Panc1 (cell line): Measurements from ENCODE around the gene BYSL. TPM values are rescaled to one million over a fixed set of nuclear protein-coding genes. Genes with fewer than 3 reads are reported as not detected.

Experiments used
- ATAC-seq: fragments of 200-7000 bp; cut with Tn5 transposase; 2 replicates; pipeline ENCODE4 v1.9.1; 2020; ENCODE audit warnings: mild to moderate bottlenecking, moderate library complexity
- BruUV-seq: library from RNA; stranded (reverse); fragments of 400-500 nt; replicated peaks from 2 replicates; lab custom pipeline; 2021; lab: Mats Ljungman, UMichigan
- CTCF ChIA-PET: fragments of 300-600 bp; sonication (Branson Sonifier 250); formaldehyde crosslinking; loops from one replicate; lab custom pipeline; 2022; ENCODE audit warnings: antibody characterized with exemption; lab: Charles Lee
- POLR2A ChIA-PET: fragments of 300-600 bp; sonication (Branson Sonifier 250); formaldehyde crosslinking; loops from one replicate; lab custom pipeline; 2022; ENCODE audit warnings: antibody characterized with exemption; lab: Charles Lee
- DNase-seq: peaks from one replicate; pipeline ENCODE4 v3.0.0-alpha.2; 2010; ENCODE audit warnings: low read depth, low spot score
- H3K27ac ChIP-seq: 2 replicates; pipeline ENCODE4 v1.5.1; 2011; ENCODE audit warnings: mild to moderate bottlenecking, low read length, inconsistent platforms
- H3K27me3 ChIP-seq: fragments of 200-500 bp; sonication (Bioruptor generic); 2 replicates; pipeline ENCODE4 v1.6.0; 2014; ENCODE audit warnings: low read length, inconsistent platforms; ENCODE audit not compliant: control insufficient read depth, insufficient read depth
- H3K36me3 ChIP-seq: fragments of 200-500 bp; sonication (Bioruptor generic); 2 replicates; pipeline ENCODE4 v1.5.1; 2014; ENCODE audit warnings: inconsistent platforms, mild to moderate bottlenecking, low read length, moderate library complexity; ENCODE audit not compliant: control insufficient read depth, insufficient read depth
- H3K4me1 ChIP-seq: 2 replicates; pipeline ENCODE4 v1.5.1; 2011; ENCODE audit warnings: inconsistent platforms, mild to moderate bottlenecking, low read length, moderate library complexity; ENCODE audit not compliant: control insufficient read depth, insufficient read depth
- H3K4me3 ChIP-seq, 2 experiments: 2 replicates each; pipeline ENCODE4 v1.5.1; 2011 to 2012; ENCODE audit warnings: low read depth in 2 of 2, low read length in 2 of 2, mild to moderate bottlenecking in 2 of 2, inconsistent platforms in 1 of 2, moderate library complexity in 1 of 2
- H3K9me3 ChIP-seq: fragments of 200-500 bp; sonication (Bioruptor generic); 2 replicates; pipeline ENCODE4 v1.5.1; 2014; ENCODE audit warnings: low read depth, mild to moderate bottlenecking, inconsistent platforms, low read length, moderate library complexity; ENCODE audit not compliant: control insufficient read depth, insufficient read depth
- POLR2AphosphoS5 ChIP-seq: IDR thresholded peaks from 2 replicates; pipeline ENCODE4 v1.6.1; 2012; ENCODE audit warnings: mild to moderate bottlenecking, low read depth, low read length, moderate library complexity
- SIN3A ChIP-seq: IDR thresholded peaks from 2 replicates; pipeline ENCODE4 v1.6.1; 2012; ENCODE audit warnings: low read depth, mild to moderate bottlenecking, low read length, moderate library complexity, borderline replicate concordance; ENCODE audit not compliant: insufficient read depth
- TCF7L2 ChIP-seq: IDR thresholded peaks from 2 replicates; pipeline ENCODE4 v1.6.1; 2011; ENCODE audit warnings: mild to moderate bottlenecking, low read depth, low read length, inconsistent platforms
- in situ Hi-C: cut with HindIII; loops from 2 replicates; pipeline ENCODE4 v1.10.0; 2016; ENCODE audit warnings: low sequenced_read_pairs, low pct_unique_long_range_greater_than_20kb
- intact Hi-C: fragments of 100-400 bp; cut with micrococcal nuclease; formaldehyde crosslinking; loops from one replicate; pipeline ENCODE4 v1.10.0; 2022; ENCODE audit not compliant: unreplicated experiment
- total RNA-seq: library from RNA; stranded (reverse); gene quantifications from one replicate; pipeline ENCODE4 v1.2.1, GENCODE V29; 2021; ENCODE audit not compliant: unreplicated experiment
- TF ChIP-seq, protein P1 (sequence below), 2 experiments: IDR thresholded peaks; 2 replicates each; pipeline ENCODE4 v1.6.1; 2011 to 2012; ENCODE audit warnings: low read depth in 2 of 2, control low read depth in 1 of 2, low read length in 1 of 2, mild to moderate bottlenecking in 1 of 2, moderate library complexity in 1 of 2; ENCODE audit not compliant: insufficient read depth in 1 of 2
- TF ChIP-seq, protein P2 (sequence below): fragments of 450-650 bp; IDR thresholded peaks from 2 replicates; pipeline ENCODE4 v1.5.1; 2017; ENCODE audit warnings: mild to moderate bottlenecking

Gene BYSL
- total RNA-seq, 1 experiment from 2014 or later: 49.1 TPM

DNA sequence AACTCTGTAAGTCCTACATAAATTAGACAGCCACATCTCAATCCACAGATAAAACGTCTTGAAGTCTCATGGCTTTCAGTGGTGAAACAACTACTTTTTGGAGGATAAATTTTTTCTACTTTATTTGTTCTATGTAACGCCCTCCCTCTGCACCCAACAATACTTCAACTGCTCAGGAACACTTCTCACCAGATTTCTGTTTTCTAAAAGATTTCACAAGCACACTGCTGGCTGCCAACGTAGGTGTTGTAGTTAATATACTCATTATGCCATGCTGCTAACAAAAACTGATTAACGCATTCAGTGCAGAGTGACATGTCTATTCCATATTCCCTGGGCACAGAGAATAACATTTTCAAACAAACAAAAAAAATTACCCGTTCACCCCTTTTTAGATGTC lies 36.3 kb upstream of the BYSL start:
- Histone ChIP-seq H3K9me3 (no peaks in the 10 kb centered on the region), H3K36me3 (no peaks in the 10 kb centered on the region), H3K4me1 (no peaks in the 10 kb centered on the region), H3K4me3 (no peak overlapping the region), H3K27ac (no peak overlapping the region), H3K27me3 (no peaks in the 10 kb centered on the region)
- TF ChIP-seq, protein P1, sequence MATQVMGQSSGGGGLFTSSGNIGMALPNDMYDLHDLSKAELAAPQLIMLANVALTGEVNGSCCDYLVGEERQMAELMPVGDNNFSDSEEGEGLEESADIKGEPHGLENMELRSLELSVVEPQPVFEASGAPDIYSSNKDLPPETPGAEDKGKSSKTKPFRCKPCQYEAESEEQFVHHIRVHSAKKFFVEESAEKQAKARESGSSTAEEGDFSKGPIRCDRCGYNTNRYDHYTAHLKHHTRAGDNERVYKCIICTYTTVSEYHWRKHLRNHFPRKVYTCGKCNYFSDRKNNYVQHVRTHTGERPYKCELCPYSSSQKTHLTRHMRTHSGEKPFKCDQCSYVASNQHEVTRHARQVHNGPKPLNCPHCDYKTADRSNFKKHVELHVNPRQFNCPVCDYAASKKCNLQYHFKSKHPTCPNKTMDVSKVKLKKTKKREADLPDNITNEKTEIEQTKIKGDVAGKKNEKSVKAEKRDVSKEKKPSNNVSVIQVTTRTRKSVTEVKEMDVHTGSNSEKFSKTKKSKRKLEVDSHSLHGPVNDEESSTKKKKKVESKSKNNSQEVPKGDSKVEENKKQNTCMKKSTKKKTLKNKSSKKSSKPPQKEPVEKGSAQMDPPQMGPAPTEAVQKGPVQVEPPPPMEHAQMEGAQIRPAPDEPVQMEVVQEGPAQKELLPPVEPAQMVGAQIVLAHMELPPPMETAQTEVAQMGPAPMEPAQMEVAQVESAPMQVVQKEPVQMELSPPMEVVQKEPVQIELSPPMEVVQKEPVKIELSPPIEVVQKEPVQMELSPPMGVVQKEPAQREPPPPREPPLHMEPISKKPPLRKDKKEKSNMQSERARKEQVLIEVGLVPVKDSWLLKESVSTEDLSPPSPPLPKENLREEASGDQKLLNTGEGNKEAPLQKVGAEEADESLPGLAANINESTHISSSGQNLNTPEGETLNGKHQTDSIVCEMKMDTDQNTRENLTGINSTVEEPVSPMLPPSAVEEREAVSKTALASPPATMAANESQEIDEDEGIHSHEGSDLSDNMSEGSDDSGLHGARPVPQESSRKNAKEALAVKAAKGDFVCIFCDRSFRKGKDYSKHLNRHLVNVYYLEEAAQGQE (IDR thresholded peaks at IDR 0.05; ENCODE audit: insufficient read depth in 1 of 2, low read depth in 2 of 2, low read length in 1 of 2): no peak
- TF ChIP-seq TCF7L2: no peak
- TF ChIP-seq, protein P2, sequence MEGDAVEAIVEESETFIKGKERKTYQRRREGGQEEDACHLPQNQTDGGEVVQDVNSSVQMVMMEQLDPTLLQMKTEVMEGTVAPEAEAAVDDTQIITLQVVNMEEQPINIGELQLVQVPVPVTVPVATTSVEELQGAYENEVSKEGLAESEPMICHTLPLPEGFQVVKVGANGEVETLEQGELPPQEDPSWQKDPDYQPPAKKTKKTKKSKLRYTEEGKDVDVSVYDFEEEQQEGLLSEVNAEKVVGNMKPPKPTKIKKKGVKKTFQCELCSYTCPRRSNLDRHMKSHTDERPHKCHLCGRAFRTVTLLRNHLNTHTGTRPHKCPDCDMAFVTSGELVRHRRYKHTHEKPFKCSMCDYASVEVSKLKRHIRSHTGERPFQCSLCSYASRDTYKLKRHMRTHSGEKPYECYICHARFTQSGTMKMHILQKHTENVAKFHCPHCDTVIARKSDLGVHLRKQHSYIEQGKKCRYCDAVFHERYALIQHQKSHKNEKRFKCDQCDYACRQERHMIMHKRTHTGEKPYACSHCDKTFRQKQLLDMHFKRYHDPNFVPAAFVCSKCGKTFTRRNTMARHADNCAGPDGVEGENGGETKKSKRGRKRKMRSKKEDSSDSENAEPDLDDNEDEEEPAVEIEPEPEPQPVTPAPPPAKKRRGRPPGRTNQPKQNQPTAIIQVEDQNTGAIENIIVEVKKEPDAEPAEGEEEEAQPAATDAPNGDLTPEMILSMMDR: no peak
- no peak for TF ChIP-seq POLR2AphosphoS5
- TF ChIP-seq SIN3A: no peak
- no peak for DNase-seq
- CTCF ChIA-PET: no interaction called here
- POLR2A ChIA-PET: no interaction called here
- BruUV-seq: no TSS peak
- in situ Hi-C loops (no loop called here), intact Hi-C loops (no loop called here)
- no peak for ATAC-seq

DNA sequence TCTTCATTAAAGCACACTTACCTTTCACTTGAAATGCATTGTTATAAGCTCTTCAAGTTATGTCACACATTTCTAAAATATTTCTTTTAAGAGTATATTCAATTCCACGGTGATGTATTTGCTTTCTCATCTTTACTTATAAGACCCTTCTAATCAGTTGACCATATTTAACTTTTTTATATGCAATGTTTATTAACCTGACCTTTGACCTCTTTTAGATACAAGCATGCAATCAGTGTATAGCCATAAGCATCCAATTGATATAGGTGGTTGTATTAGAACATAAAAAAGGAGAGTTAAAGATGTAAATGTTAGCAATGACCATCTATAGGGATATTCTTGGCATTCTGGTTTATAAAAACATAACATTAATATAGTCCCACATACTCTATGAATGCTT lies 35.4 kb upstream of the BYSL start:
- H3K9me3 ChIP-seq: no peaks in the 10 kb centered on the region
- in situ Hi-C loops: no loop called here
- TF ChIP-seq TCF7L2 (no peak), SIN3A (no peak), POLR2AphosphoS5 (no peak)
- TF ChIP-seq, protein P2: no peak
- TF ChIP-seq, protein P1 (IDR thresholded peaks at IDR 0.05; ENCODE audit: insufficient read depth in 1 of 2, low read depth in 2 of 2, low read length in 1 of 2): no peak
- H3K27me3 ChIP-seq: no peaks in the 10 kb centered on the region
- no peaks in the 10 kb centered on the region for H3K36me3 ChIP-seq
- no peak overlapping the region for H3K27ac ChIP-seq
- ATAC-seq: no peak
- CTCF ChIA-PET: no interaction called here
- no peak for DNase-seq
- H3K4me3 ChIP-seq: no peak overlapping the region
- POLR2A ChIA-PET: no interaction called here
- intact Hi-C loops: no loop called here
- BruUV-seq: no TSS peak
- H3K4me1 ChIP-seq: no peaks in the 10 kb centered on the region
